Spleen (tissue), 11 donors: ENCODE results near the gene RPS27. TPM values are rescaled to one million over a fixed set of nuclear protein-coding genes. Genes with fewer than 3 reads are reported as not detected.

ENCODE experiments used
- DNase-seq: peaks from one replicate; pipeline ENCODE4 v3.0.0-alpha.2; 2020
- H3K27ac ChIP-seq, 8 donors: fragments of 200-600 bp; sonication (generic) in 7 of 8; 1 replicate in 4 of 8; 2 replicates in 4 of 8; pipeline versions ENCODE4 v1.5.0 to v1.8.0; 2016 to 2021; ENCODE audit warnings: inconsistent platforms in 4 of 8, mild to moderate bottlenecking in 4 of 8, moderate library complexity in 1 of 8
- H3K27me3 ChIP-seq, 7 donors: fragments of 200-600 bp; sonication (generic) in 6 of 7; replicated peaks in 1 of 7; 1 replicate in 4 of 7; 2 replicates in 3 of 7; pipeline versions ENCODE4 v1.5.0 to v1.8.0; 2016 to 2021; ENCODE audit warnings: inconsistent platforms in 3 of 7, mild to moderate bottlenecking in 1 of 7
- H3K36me3 ChIP-seq, 6 donors: fragments of 200-600 bp; sonication (generic) in 5 of 6; 1 replicate in 4 of 6; 2 replicates in 2 of 6; pipeline versions ENCODE4 v1.5.0 to v1.8.0; 2016 to 2021; ENCODE audit warnings: inconsistent platforms in 2 of 6
- H3K4me1 ChIP-seq, 6 donors: fragments of 200-600 bp; sonication (generic) in 5 of 6; 1 replicate in 3 of 6; 2 replicates in 3 of 6; pipeline versions ENCODE4 v1.5.0 to v1.8.0; 2016 to 2021; ENCODE audit warnings: inconsistent platforms in 3 of 6
- H3K4me3 ChIP-seq, 8 donors: fragments of 200-600 bp; sonication (generic) in 7 of 8; 1 replicate in 4 of 8; 2 replicates in 4 of 8; pipeline versions ENCODE4 v1.5.0 to v1.8.0; 2016 to 2021; ENCODE audit warnings: inconsistent platforms in 4 of 8, mild to moderate bottlenecking in 4 of 8, moderate library complexity in 2 of 8
- H3K9me3 ChIP-seq, 8 donors: fragments of 200-600 bp; sonication (generic) in 7 of 8; 1 replicate in 4 of 8; 2 replicates in 4 of 8; pipeline versions ENCODE4 v1.5.0 to v1.8.0; 2016 to 2021; ENCODE audit warnings: inconsistent platforms in 4 of 8
- POLR2A ChIP-seq, 3 donors: fragments of 450-650 bp; IDR thresholded peaks; one replicate each; pipeline ENCODE4 v1.5.1; 2017; ENCODE audit warnings: antibody characterized with exemption in 3 of 3, mild to moderate bottlenecking in 1 of 3
- POLR2AphosphoS5 ChIP-seq, 3 donors: sonication (generic); formaldehyde crosslinking; IDR thresholded peaks; one replicate each; pipeline ENCODE4 v1.5.1; 2017; ENCODE audit warnings: antibody characterized with exemption in 3 of 3
- WGBS, 5 donors: extraction: QIAGEN DNeasy Blood & Tissue Kit in 3 of 5; methylation state at CpG; one replicate each; pipeline versions ENCODE4 v1.1.5 to v1.1.7; 2013 to 2018; 5-methylcytosine and 5-hydroxymethylcytosine counted together
- intact Hi-C: fragments of 100-400 bp; cut with DNase I; formaldehyde crosslinking; loops from one replicate; pipeline ENCODE4 v1.15.0; 2023; ENCODE audit warnings: low total_unique reads
- polyA plus RNA-seq, 3 donors: library from polyadenylated mRNA; stranded (reverse); fragments of 200-250 nt; gene quantifications; one replicate each; pipeline ENCODE4 v1.2.1, GENCODE V29; 2013
- total RNA-seq, 7 donors: library from RNA; depleted of rRNA in 3 of 7; stranded (reverse); fragments of >200 nt in 3 of 7; fragmentation: NEBNext Ultra II Directional in 4 of 7; extraction: Animal tissue kit (Norgen Biotek cat#: 25700) in 4 of 7; gene quantifications; one replicate each; pipeline versions ENCODE4 v1.1.0 to v1.2.1, GENCODE V29; 2016 to 2021
- TF ChIP-seq, protein P1 (sequence below), 11 experiments: fragments of 200-600 bp in 7 of 11; fragments of 450-650 bp in 4 of 11; sonication (generic) in 4 of 11; IDR thresholded peaks in 8 of 11; conservative IDR thresholded peaks in 3 of 11; 1 replicate in 7 of 11; 2 replicates in 4 of 11; pipeline versions ENCODE4 v1.4.0 to v1.8.0; 2016 to 2021; ENCODE audit warnings: antibody characterized with exemption in 11 of 11, inconsistent platforms in 4 of 11, mild to moderate bottlenecking in 1 of 11
- donor health status: healthy with polysubstance abuse.
- donor health status: DM: no; HTN: no; CAD: no; lungs with moderate emphysema.
- donor health status: DM: no; HTN: no; CAD: no.
- donor health status: Bipolar disorder and iron deficiency.
- donor health status: healthy.
- donor health status: DM: no; HTN: no; CAD: no.
- donor health status: DM: yes; HTN: yes; CAD: no.

RPS27 gene
- total and polyA plus RNA-seq, 10 donors: 1,398 to 23,475 (median 2,447) TPM

DNA sequence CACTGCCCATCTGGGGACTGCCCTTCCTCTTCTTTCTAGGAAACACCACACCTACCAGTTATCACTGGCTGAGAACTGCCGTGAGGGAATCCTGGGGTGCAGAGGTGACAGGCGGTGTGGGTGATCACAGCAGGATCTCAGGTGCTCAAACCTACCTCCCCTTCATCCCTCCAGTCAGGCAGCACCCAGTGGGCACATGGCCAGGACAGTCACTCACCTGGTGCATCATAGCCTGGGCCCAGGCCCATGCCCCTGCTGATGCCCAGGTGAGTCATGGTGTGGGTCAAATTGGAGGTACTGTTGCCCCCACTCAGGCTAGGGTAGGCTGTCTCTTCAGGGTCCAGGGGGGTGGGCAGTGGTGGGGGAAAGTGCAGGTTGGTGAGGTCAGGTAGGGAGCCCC is 38.8 kb upstream of the RPS27 start:
- TF ChIP-seq POLR2A (IDR thresholded peaks at IDR 0.05) (no peak), POLR2AphosphoS5 (IDR thresholded peaks at IDR 0.05) (no peak)
- TF ChIP-seq, protein P1, sequence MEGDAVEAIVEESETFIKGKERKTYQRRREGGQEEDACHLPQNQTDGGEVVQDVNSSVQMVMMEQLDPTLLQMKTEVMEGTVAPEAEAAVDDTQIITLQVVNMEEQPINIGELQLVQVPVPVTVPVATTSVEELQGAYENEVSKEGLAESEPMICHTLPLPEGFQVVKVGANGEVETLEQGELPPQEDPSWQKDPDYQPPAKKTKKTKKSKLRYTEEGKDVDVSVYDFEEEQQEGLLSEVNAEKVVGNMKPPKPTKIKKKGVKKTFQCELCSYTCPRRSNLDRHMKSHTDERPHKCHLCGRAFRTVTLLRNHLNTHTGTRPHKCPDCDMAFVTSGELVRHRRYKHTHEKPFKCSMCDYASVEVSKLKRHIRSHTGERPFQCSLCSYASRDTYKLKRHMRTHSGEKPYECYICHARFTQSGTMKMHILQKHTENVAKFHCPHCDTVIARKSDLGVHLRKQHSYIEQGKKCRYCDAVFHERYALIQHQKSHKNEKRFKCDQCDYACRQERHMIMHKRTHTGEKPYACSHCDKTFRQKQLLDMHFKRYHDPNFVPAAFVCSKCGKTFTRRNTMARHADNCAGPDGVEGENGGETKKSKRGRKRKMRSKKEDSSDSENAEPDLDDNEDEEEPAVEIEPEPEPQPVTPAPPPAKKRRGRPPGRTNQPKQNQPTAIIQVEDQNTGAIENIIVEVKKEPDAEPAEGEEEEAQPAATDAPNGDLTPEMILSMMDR (IDR thresholded peaks at IDR 0.05 in 8 of 11, conservative IDR thresholded peaks at IDR 0.05 in 3 of 11): no peak
- no peak for DNase-seq
- H3K4me3 ChIP-seq: no peak overlapping the region
- peaks cover 23 to 83% (median 40%) of the 10 kb centered on the region in 6 donors for H3K4me1 ChIP-seq
- no peaks in the 10 kb centered on the region for H3K27me3 ChIP-seq
- 73 to 95% (median 89%) methylated on average over 2 of the region's 2 CpGs for WGBS, 5 donors
- H3K36me3 ChIP-seq: peaks cover 0 to 82% (median 72%) of the 10 kb centered on the region in 6 donors
- intact Hi-C loops: no loop called here
- H3K27ac ChIP-seq: peak overlapping the region in 1 of 8 donors; percentile 14
- H3K9me3 ChIP-seq: no peaks in the 10 kb centered on the region

DNA sequence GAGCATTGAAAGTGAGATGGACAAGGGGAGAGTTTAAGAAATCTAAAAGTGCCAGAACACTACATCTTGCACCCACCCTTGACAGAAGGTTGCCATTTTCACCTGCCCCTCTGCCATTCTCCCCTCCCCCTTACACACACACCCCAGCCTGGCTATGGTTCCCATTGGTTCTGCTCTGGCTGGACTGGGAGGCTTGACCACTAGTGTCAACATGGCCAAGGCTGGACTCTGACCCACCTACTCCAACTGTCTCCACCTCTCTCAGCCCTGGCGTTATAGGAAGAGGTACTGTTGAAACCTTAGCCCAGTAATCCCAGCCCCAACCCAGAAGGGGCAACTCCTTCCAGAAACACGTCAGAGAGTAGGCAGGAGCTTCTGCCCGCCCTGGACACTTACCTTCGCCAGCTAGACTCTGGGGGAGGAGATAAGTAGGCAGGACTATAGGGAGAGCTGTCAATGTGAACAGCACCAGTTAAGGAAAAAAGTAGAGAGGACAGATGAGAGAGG is 36.6 kb upstream of the RPS27 start:
- Histone ChIP-seq H3K27ac (no peak overlapping the region), H3K36me3 (peaks cover 0 to 63% (median 54%) of the 10 kb centered on the region in 6 donors), H3K4me3 (no peak overlapping the region), H3K4me1 (peaks cover 28 to 74% (median 39%) of the 10 kb centered on the region in 6 donors), H3K27me3 (no peaks in the 10 kb centered on the region), H3K9me3 (no peaks in the 10 kb centered on the region)
- TF ChIP-seq, protein P1 (IDR thresholded peaks at IDR 0.05 in 8 of 11, conservative IDR thresholded peaks at IDR 0.05 in 3 of 11): no peak
- TF ChIP-seq POLR2A (IDR thresholded peaks at IDR 0.05): no peak
- TF ChIP-seq POLR2AphosphoS5 (IDR thresholded peaks at IDR 0.05): no peak
- DNase-seq: no peak
- intact Hi-C loops: no loop called here
- 84 to 92% (median 87%) methylated on average over 4 of the region's 4 CpGs for WGBS, 5 donors

DNA sequence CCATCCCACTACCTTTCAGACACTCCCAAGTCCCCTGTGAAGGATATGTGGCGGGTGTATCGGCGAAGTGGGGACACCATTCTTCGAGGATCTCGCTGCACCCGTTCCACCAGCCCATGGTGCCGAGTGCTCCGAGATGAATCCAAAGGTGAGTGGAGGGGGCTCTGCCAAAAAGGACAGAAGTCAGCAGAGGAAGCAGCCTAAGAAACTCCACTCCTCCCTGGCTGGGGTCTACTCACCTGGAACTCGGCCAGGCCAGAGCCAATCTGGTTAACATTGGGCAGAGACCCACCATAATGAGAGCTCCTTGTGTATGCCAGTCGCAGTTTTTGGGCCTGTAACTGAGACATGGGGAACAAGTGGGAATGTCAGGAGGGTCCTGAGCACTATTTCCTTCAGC is 35.7 kb upstream of the RPS27 start:
- H3K4me3 ChIP-seq: no peak overlapping the region
- no peak for DNase-seq
- peak overlapping the region in 1 of 8 donors; percentile 16 for H3K27ac ChIP-seq
- TF ChIP-seq, protein P1 (IDR thresholded peaks at IDR 0.05 in 8 of 11, conservative IDR thresholded peaks at IDR 0.05 in 3 of 11): no peak
- TF ChIP-seq POLR2AphosphoS5 (IDR thresholded peaks at IDR 0.05): no peak
- no peak for TF ChIP-seq POLR2A (IDR thresholded peaks at IDR 0.05)
- H3K9me3 ChIP-seq: no peaks in the 10 kb centered on the region
- H3K36me3 ChIP-seq: peaks cover 0 to 62% (median 51%) of the 10 kb centered on the region in 6 donors
- H3K4me1 ChIP-seq: peaks cover 33 to 74% (median 48%) of the 10 kb centered on the region in 6 donors
- 91 to 98% (median 94%) methylated on average over 10 of the region's 10 CpGs for WGBS, 5 donors
- H3K27me3 ChIP-seq: no peaks in the 10 kb centered on the region
- intact Hi-C loops: no loop called here

DNA sequence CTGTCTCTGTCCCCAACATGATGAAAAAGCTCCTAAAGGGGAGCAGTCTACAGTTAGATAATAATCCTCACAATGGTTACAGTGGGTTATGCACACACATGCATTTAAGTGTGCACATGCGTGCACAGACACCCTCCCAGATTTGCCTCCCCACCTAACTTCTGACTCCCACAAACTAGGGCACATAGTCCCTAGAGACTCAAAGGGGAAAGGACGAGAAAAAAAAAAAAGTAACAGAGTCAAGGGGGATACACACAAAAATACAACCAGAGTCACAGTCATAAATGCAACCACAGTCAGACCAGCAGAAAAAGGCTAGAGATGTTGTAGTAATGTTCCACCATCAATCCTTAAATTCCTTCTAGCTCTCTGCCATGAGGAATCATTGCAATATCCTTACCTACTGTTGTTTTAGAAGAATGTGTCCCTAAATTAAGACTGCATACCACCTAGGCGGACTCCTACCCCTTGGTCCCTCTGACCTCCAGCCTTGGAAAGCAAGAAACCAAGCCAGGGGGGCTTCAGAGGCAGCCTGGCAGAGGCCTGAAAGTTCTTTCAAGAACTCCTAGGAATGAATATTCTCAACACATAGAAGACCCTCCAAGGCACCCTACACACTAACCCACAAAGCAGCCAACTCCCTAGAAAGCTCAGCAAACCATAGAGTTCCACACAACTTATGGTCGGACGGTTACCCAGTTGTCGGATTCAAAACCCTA is 33.4 kb upstream of the RPS27 start:
- intact Hi-C loops: no loop called here

More for the DNA sequence above, 33.4 kb upstream of the RPS27 start:
- peaks cover 0 to 62% (median 41%) of the 10 kb centered on the region in 6 donors for H3K36me3 ChIP-seq
- H3K27ac ChIP-seq: peak overlapping the region; percentile 85 to 99 (median 97)
- no peaks in the 10 kb centered on the region for H3K27me3 ChIP-seq
- H3K9me3 ChIP-seq: no peaks in the 10 kb centered on the region
- 20 to 26% (median 21%) methylated on average over 6 of the region's 6 CpGs for WGBS, 5 donors
- DNase-seq: peak; percentile 70
- H3K4me1 ChIP-seq: peaks cover 37 to 86% (median 63%) of the 10 kb centered on the region in 6 donors
- peak overlapping the region; percentile 84 to 97 (median 92) for H3K4me3 ChIP-seq
- no peak for TF ChIP-seq POLR2A (IDR thresholded peaks at IDR 0.05)
- TF ChIP-seq, protein P1 (IDR thresholded peaks at IDR 0.05 in 8 of 11, conservative IDR thresholded peaks at IDR 0.05 in 3 of 11): no peak
- TF ChIP-seq POLR2AphosphoS5 (IDR thresholded peaks at IDR 0.05): no peak
